Measurements from ENCODE around the gene HMCN2. TPM values are rescaled to one million over a fixed set of nuclear protein-coding genes. Genes with fewer than 3 reads are reported as not detected.
"Not testable (repeated sequence)": the region's sequence is repeated elsewhere in the genome, so short reads cannot be mapped to it uniquely, and the experiment has no call there.

HMCN2 gene
- total RNA-seq, 1 donor from 2014 or later: 9.3 TPM

- Mint-ChIP-seq H3K4me3 (ENCODE audit: unreplicated experiment) (no peak overlapping the region), H3K27ac (ENCODE audit: unreplicated experiment) (no peak overlapping the region), H3K4me1 (ENCODE audit: low read depth, unreplicated experiment) (peaks cover 3% of the 10 kb centered on the region), H3K36me3 (ENCODE audit: unreplicated experiment) (no peaks in the 10 kb centered on the region), H3K9me3 (ENCODE audit: unreplicated experiment) (peaks cover 5% of the 10 kb centered on the region), H3K27me3 (ENCODE audit: unreplicated experiment) (peaks cover 3% of the 10 kb centered on the region)
- DNase-seq: no peak
- TF ChIP-seq CTCF (IDR thresholded peaks at IDR 0.05; ENCODE audit: partially characterized antibody, unreplicated experiment): no peak
Observed at GRCh38 chr9:130433947-130434262, 168.3 kb downstream of the HMCN2 start.

- H3K36me3 Mint-ChIP-seq (ENCODE audit: unreplicated experiment); H3K27me3 Mint-ChIP-seq (ENCODE audit: unreplicated experiment); H3K4me3 Mint-ChIP-seq (ENCODE audit: unreplicated experiment); H3K27ac Mint-ChIP-seq (ENCODE audit: unreplicated experiment); H3K9me3 Mint-ChIP-seq (ENCODE audit: unreplicated experiment); DNase-seq; H3K4me1 Mint-ChIP-seq (ENCODE audit: low read depth, unreplicated experiment): not testable (repeated sequence)
Observed at GRCh38 chr9:130434656-130435055, 169.1 kb downstream of the HMCN2 start.

- no peak for TF ChIP-seq CTCF (IDR thresholded peaks at IDR 0.05; ENCODE audit: partially characterized antibody, unreplicated experiment)
- Mint-ChIP-seq H3K27me3 (ENCODE audit: unreplicated experiment) (peaks cover 6% of the 10 kb centered on the region), H3K4me3 (ENCODE audit: unreplicated experiment) (no peak overlapping the region), H3K9me3 (ENCODE audit: unreplicated experiment) (peaks cover 5% of the 10 kb centered on the region), H3K4me1 (ENCODE audit: low read depth, unreplicated experiment) (peaks cover 3% of the 10 kb centered on the region), H3K36me3 (ENCODE audit: unreplicated experiment) (peaks cover 17% of the 10 kb centered on the region), H3K27ac (ENCODE audit: unreplicated experiment) (no peak overlapping the region)
- DNase-seq: no peak
Observed at GRCh38 chr9:130437011-130437789, 171.6 kb downstream of the HMCN2 start.

- H3K4me3 Mint-ChIP-seq (ENCODE audit: unreplicated experiment): no peak overlapping the region
- no peak for TF ChIP-seq CTCF (IDR thresholded peaks at IDR 0.05; ENCODE audit: partially characterized antibody, unreplicated experiment)
- peaks cover 5% of the 10 kb centered on the region for H3K9me3 Mint-ChIP-seq (ENCODE audit: unreplicated experiment)
- H3K36me3 Mint-ChIP-seq (ENCODE audit: unreplicated experiment): peaks cover 18% of the 10 kb centered on the region
- peaks cover 3% of the 10 kb centered on the region for H3K4me1 Mint-ChIP-seq (ENCODE audit: low read depth, unreplicated experiment)
- DNase-seq: no peak
- H3K27me3 Mint-ChIP-seq (ENCODE audit: unreplicated experiment): peaks cover 5% of the 10 kb centered on the region
- no peak overlapping the region for H3K27ac Mint-ChIP-seq (ENCODE audit: unreplicated experiment)
Observed at GRCh38 chr9:130438382-130438981, 172.9 kb downstream of the HMCN2 start.

- Mint-ChIP-seq H3K36me3 (ENCODE audit: unreplicated experiment) (peaks cover 18% of the 10 kb centered on the region), H3K4me1 (ENCODE audit: low read depth, unreplicated experiment) (peaks cover 7% of the 10 kb centered on the region), H3K4me3 (ENCODE audit: unreplicated experiment) (no peak overlapping the region), H3K27me3 (ENCODE audit: unreplicated experiment) (peaks cover 5% of the 10 kb centered on the region), H3K27ac (ENCODE audit: unreplicated experiment) (no peak overlapping the region), H3K9me3 (ENCODE audit: unreplicated experiment) (peaks cover 5% of the 10 kb centered on the region)
- TF ChIP-seq CTCF (IDR thresholded peaks at IDR 0.05; ENCODE audit: partially characterized antibody, unreplicated experiment): no peak
- DNase-seq: no peak
Observed at GRCh38 chr9:130441031-130441430, 175.5 kb downstream of the HMCN2 start.

Data from glutamatergic neuron (in vitro differentiated cells).